GM23338 (cell line): ENCODE measurements around the gene LTV1. TPM values are rescaled to one million over a fixed set of nuclear protein-coding genes. Genes with fewer than 3 reads are reported as not detected.

Experiments
- ATAC-seq: fragments of 200-7000 bp; cut with Tn5 transposase; 3 replicates; pipeline ENCODE4 v1.9.1; 2020
- DNase-seq: peaks from one replicate; pipeline ENCODE4 v3.0.0-alpha.2; 2015; ENCODE audit warnings: low spot score
- H2AFZ ChIP-seq: fragments of 200-600 bp; sonication (generic); 2 replicates; pipeline ENCODE4 v1.8.0; 2016; ENCODE audit warnings: antibody characterized with exemption, mild to moderate bottlenecking, moderate library complexity
- H3F3A ChIP-seq: fragments of 200-600 bp; sonication (generic); replicated peaks from 2 replicates; pipeline ENCODE4 v1.8.0; 2017; ENCODE audit warnings: antibody characterized with exemption, mixed run types, low read depth
- H3K27ac ChIP-seq: fragments of 200-600 bp; sonication (generic); 2 replicates; pipeline ENCODE4 v1.6.1; 2016; ENCODE audit warnings: low read depth
- H3K27me3 ChIP-seq: fragments of 200-600 bp; sonication (generic); 2 replicates; pipeline ENCODE4 v1.8.0; 2016; ENCODE audit warnings: mild to moderate bottlenecking, mixed run types, moderate library complexity; ENCODE audit not compliant: insufficient read depth
- H3K36me3 ChIP-seq: fragments of 200-600 bp; sonication (generic); 2 replicates; pipeline ENCODE4 v1.8.0; 2016; ENCODE audit warnings: mild to moderate bottlenecking; ENCODE audit not compliant: insufficient read depth
- H3K4me1 ChIP-seq: fragments of 200-600 bp; sonication (generic); 2 replicates; pipeline ENCODE4 v1.8.0; 2016; ENCODE audit warnings: mild to moderate bottlenecking, moderate library complexity; ENCODE audit not compliant: insufficient read depth
- H3K4me2 ChIP-seq: fragments of 200-600 bp; sonication (generic); 2 replicates; pipeline ENCODE4 v1.7.1; 2017; ENCODE audit warnings: mixed run types
- H3K4me3 ChIP-seq: fragments of 200-600 bp; sonication (generic); 2 replicates; pipeline ENCODE4 v1.6.1; 2016; ENCODE audit warnings: mixed run types
- H3K79me2 ChIP-seq: fragments of 200-600 bp; sonication (generic); replicated peaks from 2 replicates; pipeline ENCODE4 v1.8.0; 2017; ENCODE audit warnings: mild to moderate bottlenecking; ENCODE audit not compliant: insufficient read depth
- H3K9me2 ChIP-seq: fragments of 200-600 bp; sonication (generic); 2 replicates; pipeline ENCODE4 v1.8.0; 2017; ENCODE audit not compliant: insufficient read depth
- H4K20me1 ChIP-seq: fragments of 200-600 bp; sonication (generic); replicated peaks from 2 replicates; pipeline ENCODE4 v1.8.0; 2017; ENCODE audit warnings: mild to moderate bottlenecking; ENCODE audit not compliant: insufficient read depth
- H3K27ac Mint-ChIP-seq: 2 replicates; pipeline ENCODE4 v1.8.0; 2020; ENCODE audit warnings: inconsistent platforms, mild to moderate bottlenecking, moderate library complexity, mixed read lengths
- H3K27me3 Mint-ChIP-seq: 3 replicates; pipeline ENCODE4 v1.8.0; 2022; ENCODE audit warnings: low read depth, mild to moderate bottlenecking, moderate library complexity, mixed read lengths, inconsistent platforms; ENCODE audit not compliant: insufficient read depth, poor library complexity
- H3K36me3 Mint-ChIP-seq: 3 replicates; pipeline ENCODE4 v1.8.0; 2021; ENCODE audit warnings: low read depth, mild to moderate bottlenecking, inconsistent platforms, moderate library complexity, mixed read lengths
- H3K4me1 Mint-ChIP-seq: 3 replicates; pipeline ENCODE4 v1.8.0; 2020; ENCODE audit warnings: mild to moderate bottlenecking, inconsistent platforms, mixed read lengths
- H3K4me3 Mint-ChIP-seq: 3 replicates; pipeline ENCODE4 v1.8.0; 2021; ENCODE audit warnings: moderate library complexity, mild to moderate bottlenecking, inconsistent platforms, mixed read lengths
- H3K9me3 Mint-ChIP-seq: 3 replicates; pipeline ENCODE4 v1.8.0; 2020; ENCODE audit warnings: moderate library complexity, mild to moderate bottlenecking, inconsistent platforms, mixed read lengths
- CREB1 ChIP-seq: fragments of 250-450 bp; sonication (Bioruptor Pico); IDR thresholded peaks from 2 replicates; pipeline ENCODE4 v1.5.0; 2020; ENCODE audit warnings: low read depth, mild to moderate bottlenecking, moderate library complexity
- EZH2 ChIP-seq: fragments of 200-600 bp; sonication (generic); IDR thresholded peaks from one replicate; pipeline ENCODE4 v1.8.0; 2017; ENCODE audit warnings: antibody characterized with exemption, mild to moderate bottlenecking, low read depth; ENCODE audit not compliant: unreplicated experiment
- EZH2phosphoT487 ChIP-seq: fragments of 200-600 bp; sonication (generic); IDR thresholded peaks from one replicate; pipeline ENCODE4 v1.8.1; 2018; ENCODE audit warnings: antibody characterized with exemption; ENCODE audit not compliant: unreplicated experiment
- JUNB ChIP-seq: IDR thresholded peaks from one replicate; pipeline ENCODE4 v1.6.1; 2016; ENCODE audit warnings: antibody characterized with exemption; ENCODE audit not compliant: unreplicated experiment
- NANOG ChIP-seq: IDR thresholded peaks from 2 replicates; pipeline ENCODE4 v1.6.1; 2016; ENCODE audit warnings: antibody characterized with exemption, borderline replicate concordance
- POLR2AphosphoS5 ChIP-seq: IDR thresholded peaks from 2 replicates; pipeline ENCODE4 v1.6.1; 2016; ENCODE audit warnings: antibody characterized with exemption, low read depth
- STAT1 ChIP-seq: IDR thresholded peaks from one replicate; pipeline ENCODE4 v1.6.1; 2016; ENCODE audit warnings: antibody characterized with exemption; ENCODE audit not compliant: unreplicated experiment
- ZNF114 ChIP-seq: fragments of 250-450 bp; sonication (Bioruptor Pico); IDR thresholded peaks from 2 replicates; pipeline ENCODE4 v1.5.0; 2020; ENCODE audit warnings: mild to moderate bottlenecking, moderate library complexity
- ZNF331 ChIP-seq: fragments of 250-450 bp; sonication (Bioruptor Pico); IDR thresholded peaks from 2 replicates; pipeline ENCODE4 v1.5.0; 2020; ENCODE audit warnings: low read depth, mild to moderate bottlenecking, moderate library complexity
- polyA plus RNA-seq: library from polyadenylated mRNA; unstranded; fragments of >200 nt; fragmentation: Nextera tagmentation; extraction: Ambion mirVana; gene quantifications from 2 replicates; pipeline ENCODE4 v1.2.1, GENCODE V29; 2016
- total RNA-seq: library from RNA; depleted of rRNA; stranded (reverse); fragments of >200 nt; shearing (Covaris generic); gene quantifications from 2 replicates; pipeline ENCODE4 v1.2.3, GENCODE V29; 2014
- TF ChIP-seq, protein P1 (sequence below): IDR thresholded peaks from one replicate; pipeline ENCODE4 v1.6.1; 2018; ENCODE audit warnings: antibody characterized with exemption; ENCODE audit not compliant: unreplicated experiment
- TF ChIP-seq, protein P2 (sequence below): IDR thresholded peaks from 2 replicates; pipeline ENCODE4 v1.6.1; 2016; ENCODE audit warnings: antibody characterized with exemption
- TF ChIP-seq, protein P3 (sequence below): fragments of 250-450 bp; sonication (Bioruptor Pico); IDR thresholded peaks from 2 replicates; pipeline ENCODE4 v1.5.0; 2020; ENCODE audit warnings: mild to moderate bottlenecking, moderate library complexity
- TF ChIP-seq, protein P4 (sequence below), 2 experiments: fragments of 200-600 bp in 1 of 2; sonication (generic) in 1 of 2; conservative IDR thresholded peaks; 2 replicates each; pipeline versions ENCODE4 v1.5.1 to v1.6.1; 2016 to 2017; ENCODE audit warnings: antibody characterized with exemption in 2 of 2, low read depth in 2 of 2, mild to moderate bottlenecking in 2 of 2, moderate library complexity in 1 of 2

LTV1 gene
- total and polyA plus RNA-seq, 2 experiments from 2014 or later = 36.5 to 72.4 TPM

DNA sequence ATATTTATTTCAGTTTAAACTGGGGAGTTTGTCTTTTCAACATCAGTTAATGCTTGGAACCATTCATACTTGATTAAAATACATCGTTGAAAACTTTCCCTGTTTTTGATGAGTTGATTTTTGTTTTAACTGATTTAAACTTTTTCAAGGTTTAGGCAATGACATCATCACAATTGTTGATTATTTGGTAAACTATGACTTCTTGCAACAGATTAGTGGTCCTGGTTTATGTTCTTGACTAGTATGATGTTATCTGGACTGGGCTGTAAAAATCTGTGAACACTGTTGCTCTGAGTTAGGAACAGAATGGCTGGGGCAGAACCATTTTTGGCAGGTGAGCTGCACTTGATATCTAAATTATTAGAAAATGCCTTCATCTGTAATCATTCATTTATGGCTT, 21.1 kb downstream of the LTV1 start, which contains the start of gene ZC2HC1B:
ZC2HC1B (plus strand) TSS at position 241 of the 400 bp plus-strand sequence; CDS start at position 307, 66 bp downstream.
- no peak within 1 kb of the TSS for H3K4me3 ChIP-seq
- H3K36me3 ChIP-seq = peaks cover 42% of the 10 kb centered on the region
- peaks cover 4% of the 10 kb centered on the region; the same call in 1 of the 2 replicates for H4K20me1 ChIP-seq
- no peaks in the 10 kb centered on the region for H3K9me2 ChIP-seq
- ATAC-seq (no peak), DNase-seq (no peak)
- no peak within 1 kb of the TSS for H3K4me2 ChIP-seq
- no peaks in the 10 kb centered on the region for H3K79me2 ChIP-seq
- Mint-ChIP-seq H3K36me3 (peaks cover 53% of the 10 kb centered on the region), H3K9me3 (peaks cover 3% of the 10 kb centered on the region; the same call in 2 of the 3 replicates), H3K27ac (no peak within 1 kb of the TSS), H3K4me1 (peaks cover 4% of the 10 kb centered on the region; the same call in 2 of the 3 replicates), H3K27me3 (no peaks in the 10 kb centered on the region), H3K4me3 (no peak within 1 kb of the TSS)
- no peaks in the 10 kb centered on the region for H3K27me3 ChIP-seq
- peaks cover 4% of the 10 kb centered on the region for H3F3A ChIP-seq
- H3K27ac ChIP-seq = no peak within 1 kb of the TSS
- peaks cover 6% of the 10 kb centered on the region for H3K4me1 ChIP-seq
- TF ChIP-seq ZNF331 (CRISPR knock-in tag) = no peak
- no peak for TF ChIP-seq JUNB
- TF ChIP-seq EZH2phosphoT487 = no peak
- TF ChIP-seq STAT1 = no peak
- TF ChIP-seq, protein P1, sequence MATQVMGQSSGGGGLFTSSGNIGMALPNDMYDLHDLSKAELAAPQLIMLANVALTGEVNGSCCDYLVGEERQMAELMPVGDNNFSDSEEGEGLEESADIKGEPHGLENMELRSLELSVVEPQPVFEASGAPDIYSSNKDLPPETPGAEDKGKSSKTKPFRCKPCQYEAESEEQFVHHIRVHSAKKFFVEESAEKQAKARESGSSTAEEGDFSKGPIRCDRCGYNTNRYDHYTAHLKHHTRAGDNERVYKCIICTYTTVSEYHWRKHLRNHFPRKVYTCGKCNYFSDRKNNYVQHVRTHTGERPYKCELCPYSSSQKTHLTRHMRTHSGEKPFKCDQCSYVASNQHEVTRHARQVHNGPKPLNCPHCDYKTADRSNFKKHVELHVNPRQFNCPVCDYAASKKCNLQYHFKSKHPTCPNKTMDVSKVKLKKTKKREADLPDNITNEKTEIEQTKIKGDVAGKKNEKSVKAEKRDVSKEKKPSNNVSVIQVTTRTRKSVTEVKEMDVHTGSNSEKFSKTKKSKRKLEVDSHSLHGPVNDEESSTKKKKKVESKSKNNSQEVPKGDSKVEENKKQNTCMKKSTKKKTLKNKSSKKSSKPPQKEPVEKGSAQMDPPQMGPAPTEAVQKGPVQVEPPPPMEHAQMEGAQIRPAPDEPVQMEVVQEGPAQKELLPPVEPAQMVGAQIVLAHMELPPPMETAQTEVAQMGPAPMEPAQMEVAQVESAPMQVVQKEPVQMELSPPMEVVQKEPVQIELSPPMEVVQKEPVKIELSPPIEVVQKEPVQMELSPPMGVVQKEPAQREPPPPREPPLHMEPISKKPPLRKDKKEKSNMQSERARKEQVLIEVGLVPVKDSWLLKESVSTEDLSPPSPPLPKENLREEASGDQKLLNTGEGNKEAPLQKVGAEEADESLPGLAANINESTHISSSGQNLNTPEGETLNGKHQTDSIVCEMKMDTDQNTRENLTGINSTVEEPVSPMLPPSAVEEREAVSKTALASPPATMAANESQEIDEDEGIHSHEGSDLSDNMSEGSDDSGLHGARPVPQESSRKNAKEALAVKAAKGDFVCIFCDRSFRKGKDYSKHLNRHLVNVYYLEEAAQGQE = no peak
- no peak for TF ChIP-seq CREB1 (CRISPR knock-in tag)
- TF ChIP-seq, protein P2, sequence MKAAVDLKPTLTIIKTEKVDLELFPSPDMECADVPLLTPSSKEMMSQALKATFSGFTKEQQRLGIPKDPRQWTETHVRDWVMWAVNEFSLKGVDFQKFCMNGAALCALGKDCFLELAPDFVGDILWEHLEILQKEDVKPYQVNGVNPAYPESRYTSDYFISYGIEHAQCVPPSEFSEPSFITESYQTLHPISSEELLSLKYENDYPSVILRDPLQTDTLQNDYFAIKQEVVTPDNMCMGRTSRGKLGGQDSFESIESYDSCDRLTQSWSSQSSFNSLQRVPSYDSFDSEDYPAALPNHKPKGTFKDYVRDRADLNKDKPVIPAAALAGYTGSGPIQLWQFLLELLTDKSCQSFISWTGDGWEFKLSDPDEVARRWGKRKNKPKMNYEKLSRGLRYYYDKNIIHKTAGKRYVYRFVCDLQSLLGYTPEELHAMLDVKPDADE = no peak
- no peak for TF ChIP-seq NANOG
- TF ChIP-seq, protein P3, sequence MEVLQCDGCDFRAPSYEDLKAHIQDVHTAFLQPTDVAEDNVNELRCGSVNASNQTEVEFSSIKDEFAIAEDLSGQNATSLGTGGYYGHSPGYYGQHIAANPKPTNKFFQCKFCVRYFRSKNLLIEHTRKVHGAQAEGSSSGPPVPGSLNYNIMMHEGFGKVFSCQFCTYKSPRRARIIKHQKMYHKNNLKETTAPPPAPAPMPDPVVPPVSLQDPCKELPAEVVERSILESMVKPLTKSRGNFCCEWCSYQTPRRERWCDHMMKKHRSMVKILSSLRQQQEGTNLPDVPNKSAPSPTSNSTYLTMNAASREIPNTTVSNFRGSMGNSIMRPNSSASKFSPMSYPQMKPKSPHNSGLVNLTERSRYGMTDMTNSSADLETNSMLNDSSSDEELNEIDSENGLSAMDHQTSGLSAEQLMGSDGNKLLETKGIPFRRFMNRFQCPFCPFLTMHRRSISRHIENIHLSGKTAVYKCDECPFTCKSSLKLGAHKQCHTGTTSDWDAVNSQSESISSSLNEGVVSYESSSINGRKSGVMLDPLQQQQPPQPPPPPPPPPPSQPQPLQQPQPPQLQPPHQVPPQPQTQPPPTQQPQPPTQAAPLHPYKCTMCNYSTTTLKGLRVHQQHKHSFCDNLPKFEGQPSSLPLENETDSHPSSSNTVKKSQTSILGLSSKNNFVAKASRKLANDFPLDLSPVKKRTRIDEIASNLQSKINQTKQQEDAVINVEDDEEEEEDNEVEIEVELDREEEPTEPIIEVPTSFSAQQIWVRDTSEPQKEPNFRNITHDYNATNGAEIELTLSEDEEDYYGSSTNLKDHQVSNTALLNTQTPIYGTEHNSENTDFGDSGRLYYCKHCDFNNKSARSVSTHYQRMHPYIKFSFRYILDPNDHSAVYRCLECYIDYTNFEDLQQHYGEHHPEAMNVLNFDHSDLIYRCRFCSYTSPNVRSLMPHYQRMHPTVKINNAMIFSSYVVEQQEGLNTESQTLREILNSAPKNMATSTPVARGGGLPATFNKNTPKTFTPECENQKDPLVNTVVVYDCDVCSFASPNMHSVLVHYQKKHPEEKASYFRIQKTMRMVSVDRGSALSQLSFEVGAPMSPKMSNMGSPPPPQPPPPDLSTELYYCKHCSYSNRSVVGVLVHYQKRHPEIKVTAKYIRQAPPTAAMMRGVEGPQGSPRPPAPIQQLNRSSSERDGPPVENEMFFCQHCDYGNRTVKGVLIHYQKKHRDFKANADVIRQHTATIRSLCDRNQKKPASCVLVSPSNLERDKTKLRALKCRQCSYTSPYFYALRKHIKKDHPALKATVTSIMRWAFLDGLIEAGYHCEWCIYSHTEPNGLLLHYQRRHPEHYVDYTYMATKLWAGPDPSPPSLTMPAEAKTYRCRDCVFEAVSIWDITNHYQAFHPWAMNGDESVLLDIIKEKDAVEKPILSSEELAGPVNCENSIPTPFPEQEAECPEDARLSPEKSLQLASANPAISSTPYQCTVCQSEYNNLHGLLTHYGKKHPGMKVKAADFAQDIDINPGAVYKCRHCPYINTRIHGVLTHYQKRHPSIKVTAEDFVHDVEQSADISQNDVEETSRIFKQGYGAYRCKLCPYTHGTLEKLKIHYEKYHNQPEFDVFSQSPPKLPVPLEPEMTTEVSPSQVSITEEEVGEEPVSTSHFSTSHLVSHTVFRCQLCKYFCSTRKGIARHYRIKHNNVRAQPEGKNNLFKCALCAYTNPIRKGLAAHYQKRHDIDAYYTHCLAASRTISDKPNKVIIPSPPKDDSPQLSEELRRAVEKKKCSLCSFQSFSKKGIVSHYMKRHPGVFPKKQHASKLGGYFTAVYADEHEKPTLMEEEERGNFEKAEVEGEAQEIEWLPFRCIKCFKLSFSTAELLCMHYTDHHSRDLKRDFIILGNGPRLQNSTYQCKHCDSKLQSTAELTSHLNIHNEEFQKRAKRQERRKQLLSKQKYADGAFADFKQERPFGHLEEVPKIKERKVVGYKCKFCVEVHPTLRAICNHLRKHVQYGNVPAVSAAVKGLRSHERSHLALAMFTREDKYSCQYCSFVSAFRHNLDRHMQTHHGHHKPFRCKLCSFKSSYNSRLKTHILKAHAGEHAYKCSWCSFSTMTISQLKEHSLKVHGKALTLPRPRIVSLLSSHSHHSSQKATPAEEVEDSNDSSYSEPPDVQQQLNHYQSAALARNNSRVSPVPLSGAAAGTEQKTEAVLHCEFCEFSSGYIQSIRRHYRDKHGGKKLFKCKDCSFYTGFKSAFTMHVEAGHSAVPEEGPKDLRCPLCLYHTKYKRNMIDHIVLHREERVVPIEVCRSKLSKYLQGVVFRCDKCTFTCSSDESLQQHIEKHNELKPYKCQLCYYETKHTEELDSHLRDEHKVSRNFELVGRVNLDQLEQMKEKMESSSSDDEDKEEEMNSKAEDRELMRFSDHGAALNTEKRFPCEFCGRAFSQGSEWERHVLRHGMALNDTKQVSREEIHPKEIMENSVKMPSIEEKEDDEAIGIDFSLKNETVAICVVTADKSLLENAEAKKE (CRISPR knock-in tag) = no peak
- no peak for TF ChIP-seq POLR2AphosphoS5
- no peak for TF ChIP-seq EZH2
- TF ChIP-seq ZNF114 (CRISPR knock-in tag) = no peak
- TF ChIP-seq, protein P4, sequence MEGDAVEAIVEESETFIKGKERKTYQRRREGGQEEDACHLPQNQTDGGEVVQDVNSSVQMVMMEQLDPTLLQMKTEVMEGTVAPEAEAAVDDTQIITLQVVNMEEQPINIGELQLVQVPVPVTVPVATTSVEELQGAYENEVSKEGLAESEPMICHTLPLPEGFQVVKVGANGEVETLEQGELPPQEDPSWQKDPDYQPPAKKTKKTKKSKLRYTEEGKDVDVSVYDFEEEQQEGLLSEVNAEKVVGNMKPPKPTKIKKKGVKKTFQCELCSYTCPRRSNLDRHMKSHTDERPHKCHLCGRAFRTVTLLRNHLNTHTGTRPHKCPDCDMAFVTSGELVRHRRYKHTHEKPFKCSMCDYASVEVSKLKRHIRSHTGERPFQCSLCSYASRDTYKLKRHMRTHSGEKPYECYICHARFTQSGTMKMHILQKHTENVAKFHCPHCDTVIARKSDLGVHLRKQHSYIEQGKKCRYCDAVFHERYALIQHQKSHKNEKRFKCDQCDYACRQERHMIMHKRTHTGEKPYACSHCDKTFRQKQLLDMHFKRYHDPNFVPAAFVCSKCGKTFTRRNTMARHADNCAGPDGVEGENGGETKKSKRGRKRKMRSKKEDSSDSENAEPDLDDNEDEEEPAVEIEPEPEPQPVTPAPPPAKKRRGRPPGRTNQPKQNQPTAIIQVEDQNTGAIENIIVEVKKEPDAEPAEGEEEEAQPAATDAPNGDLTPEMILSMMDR (conservative IDR thresholded peaks at IDR 0.05; ENCODE audit: low read depth in 2 of 2) = no peak
- no peak within 1 kb of the TSS for H2AFZ ChIP-seq
